Suprapubic skin (tissue), 4 donors: ENCODE data around the gene PITPNM2.

ENCODE experiments used
- POLR2A ChIP-seq, 2 donors: fragments of 450-650 bp; IDR thresholded peaks; one replicate each; pipeline ENCODE4 v1.6.1; 2017; ENCODE audit warnings: antibody characterized with exemption in 2 of 2, mild to moderate bottlenecking in 2 of 2, moderate library complexity in 2 of 2
- POLR2AphosphoS5 ChIP-seq, 3 donors: sonication (generic); formaldehyde crosslinking; IDR thresholded peaks; one replicate each; pipeline ENCODE4 v1.6.1; 2017; ENCODE audit warnings: antibody characterized with exemption in 3 of 3

- TF ChIP-seq POLR2A (IDR thresholded peaks at IDR 0.05) (no peak), POLR2AphosphoS5 (IDR thresholded peaks at IDR 0.05) (no peak)
Observed at GRCh38 chr12:123149088-123149487, 1.8 kb downstream of the PITPNM2 start.
